K562 (cell line): ENCODE data around the gene KLK15.

Experiments
- ATF7 ChIP-seq: fragments of 450-650 bp; IDR thresholded peaks from 2 replicates; pipeline ENCODE4 v1.7.1; 2014; ENCODE audit warnings: mild to moderate bottlenecking, moderate library complexity
- BRF2 ChIP-seq: IDR thresholded peaks from 3 replicates; pipeline ENCODE4 v1.6.1; 2011; ENCODE audit warnings: borderline replicate concordance, mild to moderate bottlenecking; ENCODE audit not compliant: insufficient read length, insufficient read depth
- DDX20 ChIP-seq: fragments of 450-650 bp; IDR thresholded peaks from 2 replicates; pipeline ENCODE4 v1.6.1; 2016; ENCODE audit warnings: missing genetic modification characterization, low read depth, mild to moderate bottlenecking, missing compliant biosample characterization, moderate library complexity
- EZH2 ChIP-seq: IDR thresholded peaks from 2 replicates; pipeline ENCODE4 v1.6.1; 2012; ENCODE audit warnings: low read depth, mild to moderate bottlenecking, inconsistent platforms, low read length, borderline replicate concordance
- FOXA1 ChIP-seq: fragments of 450-650 bp; IDR thresholded peaks from 2 replicates; pipeline ENCODE4 v1.6.1; 2016; ENCODE audit warnings: mild to moderate bottlenecking, borderline replicate concordance
- KLF1 ChIP-seq: fragments of 450-650 bp; IDR thresholded peaks from 2 replicates; pipeline ENCODE4 v1.6.1; 2016; ENCODE audit warnings: missing genetic modification characterization, missing compliant biosample characterization
- MTA1 ChIP-seq: fragments of 450-650 bp; IDR thresholded peaks from 2 replicates; pipeline ENCODE4 v1.6.1; 2017; ENCODE audit warnings: borderline replicate concordance
- SMC3 ChIP-seq: conservative IDR thresholded peaks from 2 replicates; pipeline ENCODE4 v1.6.1; 2011; ENCODE audit warnings: low read depth, low read length, improper control_type of control experiment; ENCODE audit not compliant: insufficient read depth
- TFE3 ChIP-seq: fragments of 450-650 bp; formaldehyde crosslinking; IDR thresholded peaks from 2 replicates; pipeline ENCODE4 v1.4.0; 2020; ENCODE audit warnings: mild to moderate bottlenecking, mixed read lengths
- U2AF1 ChIP-seq: fragments of 200-400 bp; formaldehyde crosslinking; optimal IDR thresholded peaks from 2 replicates; pipeline ENCODE3; 2017; ENCODE audit warnings: mild to moderate bottlenecking, low read depth, low read length, moderate library complexity
- ZNF274 ChIP-seq: IDR thresholded peaks from 2 replicates; pipeline ENCODE4 v1.6.1; 2011; ENCODE audit warnings: low read depth, mild to moderate bottlenecking, low read length, moderate library complexity, borderline replicate concordance
- TF ChIP-seq, protein P1 (sequence below), 2 experiments: fragments of 450-650 bp; formaldehyde crosslinking in 1 of 2; IDR thresholded peaks; 2 replicates each; pipeline versions ENCODE4 v1.4.0 to v1.6.1; 2014 to 2020; ENCODE audit warnings: mild to moderate bottlenecking in 2 of 2, borderline replicate concordance in 1 of 2, low read depth in 1 of 2

GRCh38 chr19:50830266-50831025 lies 2.9 kb downstream of the KLK15 start:
- no peak for TF ChIP-seq KLF1 (tag)
- TF ChIP-seq BRF2 = no peak
- no peak for TF ChIP-seq DDX20
- no peak for TF ChIP-seq U2AF1
- no peak for TF ChIP-seq MTA1
- no peak for TF ChIP-seq EZH2
- TF ChIP-seq SMC3 = no peak
- no peak for TF ChIP-seq ZNF274
- no peak for TF ChIP-seq FOXA1
- TF ChIP-seq, protein P1, sequence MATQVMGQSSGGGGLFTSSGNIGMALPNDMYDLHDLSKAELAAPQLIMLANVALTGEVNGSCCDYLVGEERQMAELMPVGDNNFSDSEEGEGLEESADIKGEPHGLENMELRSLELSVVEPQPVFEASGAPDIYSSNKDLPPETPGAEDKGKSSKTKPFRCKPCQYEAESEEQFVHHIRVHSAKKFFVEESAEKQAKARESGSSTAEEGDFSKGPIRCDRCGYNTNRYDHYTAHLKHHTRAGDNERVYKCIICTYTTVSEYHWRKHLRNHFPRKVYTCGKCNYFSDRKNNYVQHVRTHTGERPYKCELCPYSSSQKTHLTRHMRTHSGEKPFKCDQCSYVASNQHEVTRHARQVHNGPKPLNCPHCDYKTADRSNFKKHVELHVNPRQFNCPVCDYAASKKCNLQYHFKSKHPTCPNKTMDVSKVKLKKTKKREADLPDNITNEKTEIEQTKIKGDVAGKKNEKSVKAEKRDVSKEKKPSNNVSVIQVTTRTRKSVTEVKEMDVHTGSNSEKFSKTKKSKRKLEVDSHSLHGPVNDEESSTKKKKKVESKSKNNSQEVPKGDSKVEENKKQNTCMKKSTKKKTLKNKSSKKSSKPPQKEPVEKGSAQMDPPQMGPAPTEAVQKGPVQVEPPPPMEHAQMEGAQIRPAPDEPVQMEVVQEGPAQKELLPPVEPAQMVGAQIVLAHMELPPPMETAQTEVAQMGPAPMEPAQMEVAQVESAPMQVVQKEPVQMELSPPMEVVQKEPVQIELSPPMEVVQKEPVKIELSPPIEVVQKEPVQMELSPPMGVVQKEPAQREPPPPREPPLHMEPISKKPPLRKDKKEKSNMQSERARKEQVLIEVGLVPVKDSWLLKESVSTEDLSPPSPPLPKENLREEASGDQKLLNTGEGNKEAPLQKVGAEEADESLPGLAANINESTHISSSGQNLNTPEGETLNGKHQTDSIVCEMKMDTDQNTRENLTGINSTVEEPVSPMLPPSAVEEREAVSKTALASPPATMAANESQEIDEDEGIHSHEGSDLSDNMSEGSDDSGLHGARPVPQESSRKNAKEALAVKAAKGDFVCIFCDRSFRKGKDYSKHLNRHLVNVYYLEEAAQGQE (IDR thresholded peaks at IDR 0.05; ENCODE audit: borderline replicate concordance) = no peak
- TF ChIP-seq, protein P1 (CRISPR knock-in tag; IDR thresholded peaks at IDR 0.05; ENCODE audit: low read depth) = no peak
- no peak for TF ChIP-seq ATF7
- TF ChIP-seq TFE3 (CRISPR knock-in tag) = no peak
